G401 (cell line): ENCODE measurements around the gene ASIC3. TPM values are rescaled to one million over a fixed set of nuclear protein-coding genes. Genes with fewer than 3 reads are reported as not detected.
"Not testable (repeated sequence)": the region's sequence is repeated elsewhere in the genome, so short reads cannot be mapped to it uniquely, and the experiment has no call there.

Source experiments
- DNase-seq: peaks from one replicate; pipeline ENCODE4 v3.0.0-alpha.2; 2015; ENCODE audit warnings: low spot score
- in situ Hi-C: cut with HindIII; loops from 2 replicates; pipeline ENCODE4 v1.10.0; 2016; ENCODE audit warnings: low sequenced_read_pairs, mixed read lengths
- total RNA-seq: library from RNA; depleted of rRNA; stranded (reverse); fragments of >200 nt; shearing (Covaris generic); gene quantifications from 2 replicates; pipeline ENCODE4 v1.2.3, GENCODE V29; 2014

ASIC3 gene
- total RNA-seq, 1 experiment from 2014 or later, result not detected

- in situ Hi-C loops, result no loop called here
- peak; percentile 34 for DNase-seq
These were observed 35.4 kb upstream of the ASIC3 start for GRCh38 chr7:151012911-151013347.

DNA sequence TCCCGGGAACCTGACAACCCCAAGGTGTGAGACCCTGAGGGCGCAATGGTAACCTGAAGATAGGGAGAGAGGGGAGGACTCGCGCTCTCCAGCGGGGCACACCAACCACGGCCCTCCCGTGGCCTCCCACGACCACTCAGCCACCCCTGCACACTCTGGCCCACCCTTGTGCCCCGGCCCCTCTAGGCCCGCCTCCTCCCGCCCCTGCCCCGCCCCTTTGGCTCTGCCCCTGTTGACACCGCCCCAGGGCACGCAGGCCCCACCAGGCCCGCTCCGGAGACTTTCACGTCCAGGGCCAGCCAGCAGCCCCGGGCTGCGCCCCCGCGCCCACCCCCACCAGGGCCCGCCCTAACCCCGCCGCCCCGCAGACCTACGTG lies 35.0 kb upstream of the ASIC3 start:
- no peak for DNase-seq
- in situ Hi-C loops, result no loop called here

DNA sequence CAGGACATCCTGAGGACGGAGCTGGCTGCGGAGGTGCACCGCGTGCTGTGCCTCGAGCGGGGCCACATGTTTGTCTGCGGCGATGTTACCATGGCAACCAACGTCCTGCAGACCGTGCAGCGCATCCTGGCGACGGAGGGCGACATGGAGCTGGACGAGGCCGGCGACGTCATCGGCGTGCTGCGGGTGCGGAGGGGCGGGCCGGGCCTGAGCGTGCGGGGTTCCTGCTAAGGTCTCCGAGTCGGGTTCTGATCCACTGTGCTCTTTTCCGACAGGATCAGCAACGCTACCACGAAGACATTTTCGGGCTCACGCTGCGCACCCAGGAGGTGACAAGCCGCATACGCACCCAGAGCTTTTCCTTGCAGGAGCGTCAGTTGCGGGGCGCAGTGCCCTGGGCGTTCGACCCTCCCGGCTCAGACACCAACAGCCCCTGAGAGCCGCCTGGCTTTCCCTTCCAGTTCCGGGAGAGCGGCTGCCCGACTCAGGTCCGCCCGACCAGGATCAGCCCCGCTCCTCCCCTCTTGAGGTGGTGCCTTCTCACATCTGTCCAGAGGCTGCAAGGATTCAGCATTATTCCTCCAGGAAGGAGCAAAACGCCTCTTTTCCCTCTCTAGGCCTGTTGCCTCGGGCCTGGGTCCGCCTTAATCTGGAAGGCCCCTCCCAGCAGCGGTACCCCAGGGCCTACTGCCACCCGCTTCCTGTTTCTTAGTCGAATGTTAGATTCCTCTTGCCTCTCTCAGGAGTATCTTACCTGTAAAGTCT lies 34.4 kb upstream of the ASIC3 start:
- peak; percentile 84 for DNase-seq
- in situ Hi-C loops, result no loop called here

DNA sequence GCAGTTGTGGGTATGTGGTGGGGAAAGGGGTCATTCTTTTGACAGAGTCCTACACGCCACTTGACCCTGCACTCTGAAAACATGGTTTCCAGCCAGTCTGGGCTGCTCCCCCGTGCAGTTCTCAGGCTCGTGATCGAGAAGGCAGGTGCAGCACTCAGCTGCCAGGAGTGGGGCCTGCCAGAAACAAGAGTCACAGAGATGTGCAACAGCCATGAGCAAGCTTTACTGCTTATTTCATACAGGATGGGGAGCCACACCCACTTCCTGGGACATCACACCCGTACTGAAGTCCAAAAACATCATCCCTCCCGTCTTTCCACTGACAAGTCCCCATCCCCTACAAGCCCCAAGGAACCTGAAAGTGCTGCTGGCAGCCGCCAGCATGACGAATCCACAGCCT lies 33.4 kb upstream of the ASIC3 start:
- in situ Hi-C loops, result no loop called here
- DNase-seq, result no peak

DNA sequence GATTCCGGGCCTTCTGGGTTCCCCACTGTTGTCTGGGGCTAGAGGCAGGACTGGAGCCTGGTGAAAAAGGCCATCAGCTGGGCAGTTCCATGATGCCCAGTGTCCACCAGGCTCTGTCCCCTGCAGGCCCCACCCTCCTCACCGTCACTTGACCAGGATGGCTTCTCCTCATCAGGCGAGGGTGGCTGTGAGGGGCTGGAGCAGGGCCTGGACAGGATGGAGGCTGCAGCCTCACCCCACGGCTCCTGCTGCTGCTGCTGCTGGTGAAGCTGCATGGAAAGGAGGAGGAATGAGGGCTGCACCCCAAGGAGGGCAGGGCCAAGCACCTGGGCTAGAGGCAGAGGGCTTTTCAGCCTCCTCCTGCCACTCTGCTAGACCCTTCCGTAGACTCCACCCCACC lies 32.4 kb upstream of the ASIC3 start:
- in situ Hi-C loops, result no loop called here
- no peak for DNase-seq

- no peak for DNase-seq
- in situ Hi-C loops, result no loop called here
These were observed 31.8 kb upstream of the ASIC3 start for GRCh38 chr7:151016505-151016904.

DNA sequence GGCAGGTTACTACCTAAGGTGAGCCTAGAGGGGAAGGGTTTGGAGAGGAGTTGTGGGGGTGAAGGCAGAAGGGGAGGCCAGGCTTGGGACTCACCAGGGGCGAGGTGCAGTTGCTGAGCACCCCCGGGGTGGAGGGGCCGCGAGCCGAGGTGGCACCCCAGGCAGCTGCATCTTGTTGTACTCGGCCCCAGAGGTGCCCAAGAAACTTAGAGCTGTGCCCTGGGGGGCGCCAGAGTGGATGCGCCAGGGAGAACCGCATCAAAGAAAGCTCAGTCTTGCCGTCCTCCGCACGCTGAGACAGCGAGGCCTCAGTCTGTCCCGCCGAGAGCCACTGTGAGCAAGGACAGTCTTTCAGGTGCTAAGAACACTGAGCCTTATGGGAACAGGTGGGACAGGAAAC lies 31.4 kb upstream of the ASIC3 start:
- in situ Hi-C loops, result no loop called here
- DNase-seq, result no peak

- in situ Hi-C loops, result no loop called here
- DNase-seq, result no peak
These were observed 30.9 kb upstream of the ASIC3 start for GRCh38 chr7:151017370-151017952.

- DNase-seq, result peak; percentile 43
- in situ Hi-C loops, result no loop called here
These were observed 30.3 kb upstream of the ASIC3 start for GRCh38 chr7:151017953-151018420.

DNA sequence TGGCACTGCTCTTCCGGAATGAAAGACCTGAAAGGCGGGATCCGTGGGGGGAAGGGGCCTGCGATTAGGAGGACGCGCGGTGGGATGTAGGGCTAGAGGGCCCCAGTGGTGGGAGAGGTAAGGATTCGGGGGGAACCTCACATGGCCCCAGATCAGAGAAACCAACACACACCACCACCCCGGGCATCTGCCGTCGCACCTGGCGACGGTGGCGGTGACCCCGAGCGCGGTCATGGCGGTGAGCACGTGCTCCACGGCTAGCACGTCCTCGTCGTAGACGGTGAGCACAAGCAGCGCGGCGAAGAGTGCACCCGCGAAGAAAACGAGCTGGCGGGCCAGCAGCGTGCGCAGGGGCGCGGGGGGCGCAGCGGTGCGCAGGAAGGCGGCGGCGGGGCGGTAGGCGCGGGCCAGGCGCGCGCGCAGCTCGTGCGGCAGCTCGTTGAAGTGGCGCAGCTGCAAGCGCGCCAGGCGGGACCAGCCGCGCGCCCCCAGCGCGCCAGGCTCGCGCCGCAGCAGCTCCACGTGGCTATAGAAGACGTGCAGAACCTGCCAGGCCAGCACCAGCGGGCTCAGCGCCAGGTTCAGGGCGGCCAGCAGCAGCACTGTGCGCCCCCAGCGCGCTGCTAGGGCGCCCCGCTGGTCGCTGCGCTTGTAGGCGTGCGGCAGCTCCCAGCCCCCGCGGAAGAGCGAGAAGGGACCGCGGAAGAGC lies 29.8 kb upstream of the ASIC3 start:
- DNase-seq, result no peak
- in situ Hi-C loops, result no loop called here

DNA sequence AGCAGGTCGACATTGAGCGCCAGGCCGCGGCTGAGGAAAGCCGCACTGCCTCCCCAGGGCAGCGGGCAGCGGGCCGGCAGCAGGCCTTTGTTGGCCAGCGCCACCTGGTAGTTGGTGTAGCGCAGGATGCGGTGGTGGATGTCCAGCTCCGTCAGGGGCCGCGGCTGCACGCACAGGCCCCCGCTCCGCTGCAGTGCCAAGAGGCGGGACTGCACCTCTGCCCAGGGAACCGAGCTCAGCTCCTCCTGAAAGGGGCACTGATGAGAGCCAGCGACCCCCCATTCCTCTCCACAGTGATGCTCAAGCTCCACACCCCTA lies 29.2 kb upstream of the ASIC3 start:
- DNase-seq, result peak; percentile 38
- in situ Hi-C loops, result no loop called here

- in situ Hi-C loops, result no loop called here
- DNase-seq, result no peak
These were observed 28.1 kb upstream of the ASIC3 start for GRCh38 chr7:151020231-151020630.

DNA sequence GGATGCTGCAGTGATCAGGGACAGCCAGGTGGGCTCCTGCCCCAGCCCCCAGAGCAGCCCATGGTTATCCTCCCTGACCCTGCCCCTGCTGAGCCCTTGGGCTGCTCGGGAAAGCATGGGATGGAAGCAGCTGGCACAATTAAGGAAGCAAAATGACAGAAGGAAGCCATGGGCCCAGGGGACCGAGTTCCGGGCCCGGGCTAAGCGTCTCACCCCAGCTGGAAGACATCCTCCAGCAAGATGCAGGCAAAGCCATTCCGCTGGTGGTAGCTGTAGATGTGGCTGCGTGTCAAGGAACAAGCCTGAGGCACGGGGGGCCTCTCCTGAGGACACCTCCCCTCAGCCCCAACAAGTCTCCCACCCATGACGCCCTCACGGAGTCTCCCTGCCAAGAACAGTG lies 25.1 kb upstream of the ASIC3 start:
- DNase-seq, result no peak
- in situ Hi-C loops, result no loop called here

DNA sequence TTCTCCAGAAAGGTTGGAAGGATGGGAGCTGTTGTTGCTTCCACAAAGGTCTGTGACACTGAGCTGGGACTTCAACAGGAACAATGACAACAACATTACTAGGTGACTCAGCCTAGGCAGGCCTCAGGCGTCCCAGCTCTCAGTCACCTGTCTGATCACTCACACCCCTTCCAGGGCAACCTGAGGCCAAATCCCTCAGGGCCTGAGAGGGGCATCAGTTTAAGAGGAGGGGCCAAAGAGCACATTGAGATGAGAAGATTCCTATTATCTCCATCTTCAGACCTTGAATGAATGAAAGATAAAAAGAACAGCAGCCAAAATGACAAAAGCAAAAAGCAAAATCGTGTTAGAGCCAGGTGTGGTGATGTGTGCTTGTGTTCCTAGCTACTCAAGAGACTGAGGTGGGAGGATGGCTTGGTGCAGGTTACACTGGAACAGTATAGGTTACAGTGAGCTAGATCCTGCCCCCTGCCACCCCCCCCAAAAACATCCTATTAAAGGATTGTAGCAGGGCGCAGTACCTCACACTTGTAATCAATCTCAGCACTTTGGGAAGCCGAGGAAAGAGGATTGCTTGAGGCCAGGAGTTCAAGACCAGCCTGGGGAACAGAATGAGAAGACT lies 23.8 kb upstream of the ASIC3 start, which contains the start of gene ATG9B:
Gene ATG9B, minus strand, starts transcription at position 60 of the 622 bp plus-strand sequence. CDS start 71 bp downstream, outside the sequence.
- in situ Hi-C loops, result no loop called here
- DNase-seq, result no peak

- no peak for DNase-seq
- in situ Hi-C loops, result no loop called here
These were observed 22.2 kb upstream of the ASIC3 start for GRCh38 chr7:151025924-151026671.

- in situ Hi-C loops, DNase-seq: not testable (repeated sequence)
These were observed 21.3 kb upstream of the ASIC3 start for GRCh38 chr7:151026771-151027727.

- in situ Hi-C loops, DNase-seq: not testable (repeated sequence)
These were observed 20.6 kb upstream of the ASIC3 start for GRCh38 chr7:151027728-151028130.
